DLD1 (cell line): Measurements from ENCODE around the gene VCL.
"Not testable (repeated sequence)": the region's sequence is repeated elsewhere in the genome, so short reads cannot be mapped to it uniquely, and the experiment has no call there.

ENCODE experiments used
- in situ Hi-C: cut with HindIII; loops from 2 replicates; pipeline ENCODE4 v1.10.0; 2017; ENCODE audit warnings: low sequenced_read_pairs

VCL gene

GRCh38 chr10:73970845-73971244, 27.1 kb upstream of the VCL start:
- in situ Hi-C loops = no loop called here

- in situ Hi-C loops = no loop called here
Measured at GRCh38 chr10:73971636-73972354, 26.1 kb upstream of the VCL start.

- in situ Hi-C loops = no loop called here
Measured at GRCh38 chr10:73973427-73973826, 24.5 kb upstream of the VCL start.

- in situ Hi-C loops = no loop called here
Measured at GRCh38 chr10:73974309-73974946, 23.5 kb upstream of the VCL start.

GRCh38 chr10:73975388-73975787, 22.5 kb upstream of the VCL start:
- in situ Hi-C loops = no loop called here

- in situ Hi-C loops = no loop called here
Measured at GRCh38 chr10:73979141-73979808, 18.6 kb upstream of the VCL start.

- in situ Hi-C loops = no loop called here
Measured at GRCh38 chr10:73979809-73980433, 18.0 kb upstream of the VCL start.

- in situ Hi-C loops = no loop called here
Measured at GRCh38 chr10:73981812-73982211, 16.1 kb upstream of the VCL start.

GRCh38 chr10:73983096-73984047, 14.5 kb upstream of the VCL start:
- in situ Hi-C loops = no loop called here

- in situ Hi-C loops = no loop called here
Measured at GRCh38 chr10:73989594-73990150, 8.2 kb upstream of the VCL start.

- in situ Hi-C loops = no loop called here
Measured at GRCh38 chr10:73991203-73991883, 6.6 kb upstream of the VCL start.

- in situ Hi-C loops = no loop called here
Measured at GRCh38 chr10:73991884-73992245, 6.1 kb upstream of the VCL start.

GRCh38 chr10:73992899-73993788, 4.8 kb upstream of the VCL start:
- in situ Hi-C loops = no loop called here

- in situ Hi-C loops = no loop called here
Measured at GRCh38 chr10:73995035-73995358, 2.9 kb upstream of the VCL start.

- in situ Hi-C loops = no loop called here
Measured at GRCh38 chr10:73997461-73997786, 492 bp upstream of the VCL start.

GRCh38 chr10:73998623-73998928, 660 bp downstream of the VCL start:
- in situ Hi-C loops = no loop called here

GRCh38 chr10:73998929-73999691, 1.2 kb downstream of the VCL start:
- in situ Hi-C loops = no loop called here

GRCh38 chr10:73999703-74000102, 1.8 kb downstream of the VCL start:
- in situ Hi-C loops = no loop called here

GRCh38 chr10:74000244-74000643, 2.3 kb downstream of the VCL start:
- in situ Hi-C loops = not testable (repeated sequence)
